HG03575 (cell line): Measurements from ENCODE around the gene DBNL.

ENCODE experiments used
- ATAC-seq: cut with Tn5 transposase; IDR thresholded peaks from one replicate; pipeline ENCODE4 v1.9.1; 2021; ENCODE audit not compliant: unreplicated experiment, insufficient number of reproducible peaks, low FRiP score; ENCODE audit errors: extremely low read depth

DBNL gene

GRCh38 chr7:44059219-44060090 lies 15.0 kb downstream of the DBNL start:
- ATAC-seq, result no peak

- ATAC-seq, result no peak
Measured at GRCh38 chr7:44060091-44060947, 15.8 kb downstream of the DBNL start.

GRCh38 chr7:44060948-44061644 lies 16.6 kb downstream of the DBNL start:
- no peak for ATAC-seq

- ATAC-seq, result no peak
Measured at GRCh38 chr7:44061645-44062179, 17.2 kb downstream of the DBNL start.

- ATAC-seq, result no peak
Measured at GRCh38 chr7:44062180-44062902, 17.8 kb downstream of the DBNL start.

GRCh38 chr7:44062903-44063295 lies 18.4 kb downstream of the DBNL start:
- no peak for ATAC-seq

GRCh38 chr7:44063547-44063893 lies 19.0 kb downstream of the DBNL start:
- no peak for ATAC-seq

- ATAC-seq, result no peak
Measured at GRCh38 chr7:44063894-44064651, 19.6 kb downstream of the DBNL start.

- no peak for ATAC-seq
Measured at GRCh38 chr7:44064791-44065430, 20.4 kb downstream of the DBNL start.

GRCh38 chr7:44065431-44066110 lies 21.1 kb downstream of the DBNL start, which contains the start of gene PGAM2:
Gene PGAM2, minus strand, starts transcription at chr7:44065567. Its CDS starts 38 bp downstream, at chr7:44065529.
- no peak for ATAC-seq

GRCh38 chr7:44066111-44066460 lies 21.6 kb downstream of the DBNL start:
- ATAC-seq, result no peak

- no peak for ATAC-seq
Measured at GRCh38 chr7:44066494-44067063, 22.1 kb downstream of the DBNL start.

GRCh38 chr7:44067064-44067951 lies 22.8 kb downstream of the DBNL start:
- ATAC-seq, result no peak

GRCh38 chr7:44068054-44068453 lies 23.6 kb downstream of the DBNL start:
- no peak for ATAC-seq

GRCh38 chr7:44071726-44072363 lies 27.3 kb downstream of the DBNL start:
- no peak for ATAC-seq
